Activated CD4-positive, alpha-beta T cell treated with anti-CD3 and anti-CD28 coated beads, Interleukin-10, Interleukin-2, amounts not matched to agents 100 ng/mL and 50 ng/mL, durations not matched to agents 16 hours and 8 hours (primary cell): ENCODE results near the gene ADAM11.

Experiments used
- DNase-seq: peaks from one replicate; pipeline ENCODE4 v3.0.0-alpha.2; 2020

The ADAM11 gene

GRCh38 chr17:44757045-44757917, 1.5 kb upstream of the ADAM11 start:
- no peak for DNase-seq

DNA sequence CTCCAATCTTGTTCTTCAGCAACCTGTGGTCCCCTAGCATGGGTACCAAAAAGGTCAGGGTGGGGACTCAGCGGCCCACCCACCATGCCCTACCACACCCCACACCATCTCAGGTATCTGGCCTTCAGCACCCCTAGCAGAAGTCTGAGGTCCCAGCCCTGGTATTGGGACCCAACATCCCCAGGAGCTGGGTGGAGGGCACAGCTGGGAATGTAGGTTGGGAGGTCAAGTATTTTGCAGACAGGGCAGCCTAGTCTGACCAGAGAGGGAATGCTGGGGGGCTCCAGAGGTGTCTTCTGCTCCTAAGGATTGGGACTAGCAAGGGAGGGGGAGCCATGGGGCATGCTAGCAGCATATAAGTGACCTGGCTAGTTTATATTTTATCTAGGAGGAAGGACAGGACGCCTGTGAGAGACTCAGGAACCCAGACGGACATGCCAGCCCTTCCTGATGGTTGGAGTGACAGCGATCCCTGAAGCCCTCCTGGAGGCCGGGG, 822 bp upstream of the ADAM11 start:
- no peak for DNase-seq

DNA sequence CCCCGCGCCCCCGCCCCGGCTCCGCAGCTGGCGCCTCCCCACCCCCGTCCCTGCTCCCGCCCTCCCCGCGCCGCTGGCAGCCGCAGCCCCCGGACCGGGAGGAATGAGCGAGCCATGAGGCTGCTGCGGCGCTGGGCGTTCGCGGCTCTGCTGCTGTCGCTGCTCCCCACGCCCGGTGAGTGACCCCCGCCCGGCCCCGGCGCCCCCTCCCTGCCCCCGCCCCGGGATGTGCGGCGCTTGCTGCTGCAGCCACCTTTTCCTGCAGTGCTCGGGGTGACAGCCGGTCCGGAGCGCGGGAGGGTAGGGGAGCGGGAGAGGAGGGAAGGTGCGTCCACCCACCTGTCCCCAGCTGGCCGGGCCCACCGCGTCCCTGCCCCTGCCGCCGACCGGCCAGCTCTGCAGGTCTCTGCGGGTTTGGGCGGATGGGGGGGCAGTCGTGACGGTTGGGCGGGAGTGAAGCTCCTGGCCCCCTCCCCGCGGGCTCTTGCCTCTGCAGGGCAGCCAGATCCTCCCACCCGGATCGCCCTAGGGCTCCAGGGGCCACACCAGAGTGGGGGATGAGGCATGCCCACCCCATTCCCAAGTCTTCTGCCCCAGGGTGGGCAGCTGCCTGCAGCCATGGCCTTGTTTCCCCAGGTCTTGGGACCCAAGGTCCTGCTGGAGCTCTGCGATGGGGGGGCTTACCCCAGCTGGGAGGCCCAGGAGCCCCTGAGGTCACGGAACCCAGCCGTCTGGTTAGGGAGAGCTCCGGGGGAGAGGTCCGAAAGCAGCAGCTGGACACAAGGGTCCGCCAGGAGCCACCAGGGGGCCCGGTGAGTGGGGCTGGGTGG, 513 bp downstream of the ADAM11 start:
- no peak for DNase-seq

- no peak for DNase-seq
Observed at GRCh38 chr17:44759916-44760243, 1.1 kb downstream of the ADAM11 start.

DNA sequence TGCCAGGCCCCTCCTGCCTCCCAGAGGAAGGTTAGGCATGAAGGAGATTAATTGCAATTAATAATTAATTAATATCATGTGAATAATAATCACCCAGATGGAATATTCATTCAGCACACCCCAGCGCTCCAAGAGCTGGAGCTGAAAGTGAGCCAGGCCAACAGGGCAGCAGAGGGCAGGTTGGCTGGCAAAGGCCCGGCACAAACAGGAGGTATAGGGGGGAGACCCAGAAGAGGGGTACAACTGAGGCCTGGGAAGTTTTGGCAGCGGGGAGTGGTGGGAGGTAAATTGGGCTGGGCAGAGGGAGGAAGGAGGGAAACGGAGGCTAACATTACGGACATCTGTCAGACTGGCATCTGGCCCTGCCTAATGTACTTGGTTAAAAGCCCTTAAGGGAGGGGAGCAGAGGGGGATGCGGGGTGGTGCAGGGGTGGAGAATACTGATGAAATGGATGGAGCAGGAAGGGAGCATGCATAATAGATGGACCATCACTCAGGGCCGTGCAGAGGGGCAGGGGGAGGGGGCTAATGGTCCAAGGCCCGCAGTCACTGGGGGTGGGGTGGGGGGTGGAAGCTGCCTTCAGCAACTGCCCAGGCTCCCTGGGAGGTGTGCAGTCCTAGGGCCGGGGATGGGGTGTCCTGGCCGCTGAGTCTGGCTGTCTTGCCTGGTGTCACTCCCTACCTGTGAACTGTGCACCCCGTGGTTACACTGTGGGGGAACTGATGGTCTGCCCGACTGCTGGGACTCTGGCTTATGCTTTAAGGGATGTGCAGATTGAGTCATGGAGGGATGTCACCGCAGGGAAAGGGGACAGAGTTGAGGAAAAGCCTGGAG, 1.9 kb downstream of the ADAM11 start:
- DNase-seq: no peak

GRCh38 chr17:44761932-44762810, 3.4 kb downstream of the ADAM11 start:
- no peak for DNase-seq

- DNase-seq: no peak
Observed at GRCh38 chr17:44763170-44763569, 4.4 kb downstream of the ADAM11 start.

DNA sequence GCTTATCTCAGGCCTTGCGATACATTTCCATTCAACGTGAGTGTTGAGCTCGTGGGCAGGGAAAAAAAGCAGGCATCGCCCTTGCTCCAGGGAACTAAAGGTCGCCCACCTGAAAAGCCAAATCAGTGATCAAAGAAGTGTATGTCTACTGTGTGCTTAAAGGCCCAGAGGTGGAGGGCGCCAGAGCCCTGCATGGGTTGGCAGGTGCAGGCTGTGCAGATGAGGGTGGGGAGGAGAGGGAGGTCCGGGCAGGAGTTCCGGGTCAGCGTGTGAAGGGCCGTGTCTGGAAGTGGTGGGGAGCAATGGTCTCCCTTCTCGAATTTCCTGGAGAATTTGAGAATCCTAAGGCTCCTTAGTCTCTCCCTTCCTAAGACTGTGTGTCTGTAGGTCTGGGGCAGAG, 7.2 kb downstream of the ADAM11 start:
- DNase-seq: no peak

DNA sequence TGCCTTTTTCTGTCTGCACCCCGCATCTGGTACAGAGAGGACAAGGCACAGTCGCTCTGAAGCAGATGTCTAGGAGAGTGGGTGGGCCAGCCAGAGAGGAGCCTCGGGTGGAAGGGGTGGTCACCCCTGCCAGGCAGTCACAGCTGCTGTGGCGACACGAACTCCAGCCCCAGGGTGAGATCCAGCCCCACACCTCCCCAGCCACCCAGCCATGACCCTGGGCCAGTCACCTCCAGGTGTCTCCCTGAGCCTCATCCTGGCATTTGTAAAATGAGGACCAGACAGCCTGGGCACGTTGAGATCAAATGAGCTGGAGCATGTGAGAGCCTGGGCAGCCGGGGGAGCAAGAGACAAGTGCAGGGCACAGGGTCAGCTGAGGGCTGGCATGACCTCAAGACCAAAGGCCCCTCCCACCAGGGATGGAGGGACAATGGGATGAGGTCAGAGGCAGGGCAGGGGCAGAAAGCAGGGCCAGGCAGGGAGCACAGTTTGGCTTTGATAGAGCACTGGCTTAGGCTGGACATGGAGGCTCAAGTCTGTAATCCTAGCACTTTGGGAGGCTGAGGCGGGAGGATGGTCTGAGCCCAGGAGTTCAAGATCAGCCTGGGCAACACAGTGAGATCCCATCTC, 7.7 kb downstream of the ADAM11 start:
- no peak for DNase-seq

DNA sequence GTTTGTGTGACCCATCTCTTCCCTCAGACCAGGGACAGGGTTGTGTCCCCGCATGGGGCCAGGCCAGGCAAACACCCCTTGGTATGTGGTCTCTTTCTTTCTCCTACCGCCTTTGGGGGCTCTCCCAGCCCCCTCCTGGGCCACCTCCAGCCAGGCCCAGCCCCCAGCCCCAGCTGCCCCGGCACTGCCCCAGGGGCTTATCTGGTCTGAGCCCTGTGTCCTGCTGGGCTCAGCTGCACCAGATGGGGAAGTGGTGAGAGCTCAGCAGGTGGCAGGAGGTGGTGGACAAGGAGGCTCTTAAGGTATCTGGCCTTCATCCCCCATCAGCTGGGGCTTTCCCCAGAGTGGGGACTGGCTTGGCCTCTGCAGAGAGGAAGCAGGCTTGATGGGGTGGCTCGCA, 8.7 kb downstream of the ADAM11 start:
- no peak for DNase-seq

DNA sequence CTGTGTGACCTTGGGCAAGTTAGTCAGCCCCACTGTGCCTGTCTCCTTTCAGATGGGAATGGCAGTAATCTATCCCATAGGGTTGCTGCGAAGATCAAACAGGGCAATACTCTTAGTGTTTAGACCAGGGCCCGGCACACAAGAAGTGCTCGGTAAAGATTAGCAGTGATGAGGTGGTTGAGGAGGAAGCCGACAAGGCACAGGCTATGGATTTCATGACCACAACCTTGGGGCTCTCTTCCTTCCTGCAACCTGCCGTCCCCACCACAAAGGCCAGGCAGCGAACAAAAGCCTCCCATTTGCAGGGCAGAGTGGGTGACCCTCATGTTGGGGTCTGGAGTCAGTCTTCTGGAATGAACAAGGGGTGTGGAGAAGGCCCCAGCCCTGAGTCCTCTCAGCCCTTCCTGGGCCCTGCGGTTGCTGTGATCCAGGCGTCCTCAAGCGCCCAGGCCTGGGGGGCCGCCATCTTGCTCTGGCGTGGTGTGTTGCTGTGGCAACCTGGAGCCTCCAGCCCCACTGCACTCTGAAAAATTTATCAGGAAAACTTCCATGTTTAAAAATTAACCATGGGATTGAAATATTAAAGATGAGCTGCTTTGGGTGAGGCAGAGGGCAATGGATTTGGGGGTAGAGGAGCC, 9.8 kb downstream of the ADAM11 start:
- no peak for DNase-seq

- no peak for DNase-seq
Observed at GRCh38 chr17:44769230-44769629, 10.4 kb downstream of the ADAM11 start.

DNA sequence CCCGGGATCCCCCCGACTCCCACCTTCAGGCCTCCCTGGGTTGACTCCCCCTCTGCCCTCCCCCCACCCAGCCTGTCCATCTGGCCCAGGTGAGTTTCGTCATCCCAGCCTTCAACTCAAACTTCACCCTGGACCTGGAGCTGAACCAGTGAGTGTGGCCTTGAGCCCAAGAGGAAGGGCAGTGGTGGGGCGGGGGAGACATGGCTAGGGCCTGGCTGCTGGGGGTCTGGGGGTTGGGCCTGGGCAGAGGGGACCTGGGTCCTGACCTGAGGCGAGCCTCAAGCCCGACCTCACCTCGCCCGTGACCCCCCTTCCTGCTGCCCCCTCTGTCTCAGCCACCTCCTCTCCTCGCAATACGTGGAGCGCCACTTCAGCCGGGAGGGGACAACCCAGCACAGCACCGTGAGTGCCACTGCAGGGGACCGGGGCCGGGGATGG, 10.9 kb downstream of the ADAM11 start:
- no peak for DNase-seq

GRCh38 chr17:44770166-44770925, 11.6 kb downstream of the ADAM11 start:
- DNase-seq: no peak

DNA sequence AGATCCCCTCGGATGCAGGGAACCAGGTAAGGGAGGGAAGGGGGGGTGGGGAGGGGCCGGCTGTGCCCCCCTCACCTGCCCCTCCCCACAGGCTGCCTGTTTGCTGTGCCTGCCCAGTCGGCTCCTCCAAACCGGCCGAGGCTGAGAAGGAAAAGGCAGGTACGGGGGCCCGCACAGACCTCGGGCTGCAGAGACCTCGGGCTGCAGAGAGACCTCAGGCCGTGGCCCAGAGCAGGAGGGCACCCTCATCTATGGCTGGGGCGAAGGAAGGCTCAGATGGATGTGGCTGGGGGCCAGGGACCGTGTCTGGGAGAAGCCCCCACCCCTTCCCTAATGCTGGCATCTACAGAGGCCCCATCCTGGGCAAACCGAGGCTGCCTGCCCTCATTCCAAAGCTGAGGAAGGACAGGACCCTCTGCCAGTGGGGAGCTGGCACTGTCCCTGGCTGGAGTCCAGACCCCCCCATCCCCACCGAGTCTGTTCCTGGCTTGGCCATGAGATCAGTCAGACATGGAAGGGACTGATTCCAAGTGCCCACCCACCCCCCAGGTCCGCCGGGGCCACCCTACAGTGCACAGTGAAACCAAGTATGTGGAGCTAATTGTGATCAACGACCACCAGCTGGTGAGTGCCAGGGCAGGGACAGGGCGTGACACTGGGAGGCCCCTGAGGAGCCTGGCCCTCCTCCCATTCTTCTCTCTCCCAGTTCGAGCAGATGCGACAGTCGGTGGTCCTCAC, 13.7 kb downstream of the ADAM11 start:
- no peak for DNase-seq

DNA sequence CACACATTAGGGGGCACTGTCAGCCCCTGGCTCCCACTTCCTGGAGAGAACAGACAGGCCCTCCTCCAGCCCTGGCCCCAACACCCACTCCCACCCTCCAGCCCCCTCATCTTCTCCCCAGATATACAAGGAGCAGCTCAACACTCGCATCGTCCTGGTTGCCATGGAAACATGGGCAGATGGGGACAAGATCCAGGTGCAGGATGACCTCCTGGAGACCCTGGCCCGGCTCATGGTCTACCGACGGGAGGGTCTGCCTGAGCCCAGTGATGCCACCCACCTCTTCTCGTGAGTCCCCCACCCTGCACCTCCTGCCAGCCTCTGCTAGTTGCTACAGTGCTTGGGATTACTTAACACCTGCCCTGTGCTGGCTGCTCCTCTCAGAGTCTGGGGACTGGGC, 14.4 kb downstream of the ADAM11 start:
- no peak for DNase-seq

DNA sequence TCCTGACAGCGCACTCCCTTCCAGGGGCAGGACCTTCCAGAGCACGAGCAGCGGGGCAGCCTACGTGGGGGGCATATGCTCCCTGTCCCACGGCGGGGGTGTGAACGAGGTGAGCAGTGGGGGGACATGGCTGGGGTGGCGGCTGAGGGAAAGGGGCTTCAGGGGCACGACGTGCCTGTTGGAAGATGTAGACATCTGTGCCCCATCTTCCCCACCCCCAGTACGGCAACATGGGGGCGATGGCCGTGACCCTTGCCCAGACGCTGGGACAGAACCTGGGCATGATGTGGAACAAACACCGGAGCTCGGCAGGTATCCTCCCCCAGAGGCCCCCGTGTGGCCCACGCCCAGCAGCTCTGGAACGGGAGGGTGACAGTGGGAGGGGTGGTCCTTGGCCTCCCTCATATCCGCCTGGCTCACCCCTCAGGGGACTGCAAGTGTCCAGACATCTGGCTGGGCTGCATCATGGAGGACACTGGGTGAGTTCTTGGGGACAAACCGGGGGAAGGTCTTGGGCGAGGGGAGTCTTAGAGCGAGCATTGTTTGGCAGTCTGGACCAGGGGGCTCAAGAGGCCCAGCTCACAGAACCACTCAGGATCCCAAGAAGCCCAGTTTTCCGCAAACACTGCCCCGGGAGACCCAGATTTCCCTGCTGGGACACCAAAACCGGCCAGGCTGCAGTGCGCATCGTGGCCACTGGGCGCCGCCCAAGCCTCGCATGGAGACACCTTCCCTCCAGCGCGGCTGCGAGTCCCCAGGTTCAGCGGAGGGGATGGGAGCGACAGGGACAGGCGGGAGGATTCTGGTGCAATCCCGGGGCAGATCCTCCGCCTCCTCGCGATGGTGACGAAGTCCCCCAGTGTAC, 15.7 kb downstream of the ADAM11 start:
- DNase-seq: peak; percentile 89

- no peak for DNase-seq
Observed at GRCh38 chr17:44775136-44775837, 16.5 kb downstream of the ADAM11 start.
